Lung (tissue), 12 donors: ENCODE measurements around the gene WWC2. TPM values are rescaled to one million over a fixed set of nuclear protein-coding genes. Genes with fewer than 3 reads are reported as not detected.

Experiments used
- ATAC-seq: fragments of 200-7000 bp; cut with Tn5 transposase; one replicate; pipeline ENCODE4 v1.9.1; 2020; ENCODE audit warnings: moderate number of reproducible peaks; ENCODE audit not compliant: insufficient read depth, low FRiP score
- DNase-seq, 3 donors: peaks; one replicate each; pipeline ENCODE4 v3.0.0-alpha.2; 2013 to 2017
- H3K27ac ChIP-seq, 2 donors: one replicate each; pipeline ENCODE4 v1.5.1; 2013; ENCODE audit warnings: mild to moderate bottlenecking in 2 of 2, moderate library complexity in 2 of 2, control low read depth in 1 of 2, inconsistent platforms in 1 of 2, low read depth in 1 of 2, low read length in 1 of 2
- H3K27me3 ChIP-seq, 3 donors: one replicate each; pipeline ENCODE4 v1.5.1; 2013; ENCODE audit warnings: low read length in 2 of 3; ENCODE audit not compliant: control insufficient read depth in 3 of 3, insufficient read depth in 3 of 3
- H3K36me3 ChIP-seq, 4 donors: one replicate each; pipeline ENCODE4 v1.5.1; 2013; ENCODE audit warnings: low read length in 4 of 4, mild to moderate bottlenecking in 1 of 4, moderate library complexity in 1 of 4; ENCODE audit not compliant: control insufficient read depth in 4 of 4, insufficient read depth in 4 of 4
- H3K4me1 ChIP-seq, 5 donors: one replicate each; pipeline ENCODE4 v1.5.1; 2013; ENCODE audit warnings: low read length in 5 of 5, mild to moderate bottlenecking in 2 of 5, moderate library complexity in 1 of 5; ENCODE audit not compliant: control insufficient read depth in 5 of 5, insufficient read depth in 5 of 5
- H3K4me3 ChIP-seq: one replicate; pipeline ENCODE4 v1.5.1; 2013; ENCODE audit warnings: mild to moderate bottlenecking, control low read depth, moderate library complexity
- H3K9ac ChIP-seq, 2 donors: one replicate each; pipeline ENCODE4 v1.5.1; 2013; ENCODE audit warnings: low read length in 2 of 2, control low read depth in 1 of 2; ENCODE audit not compliant: insufficient read depth in 1 of 2
- H3K9me3 ChIP-seq, 4 donors: one replicate each; pipeline ENCODE4 v1.5.1; 2013; ENCODE audit warnings: low read length in 3 of 4, mild to moderate bottlenecking in 1 of 4, moderate library complexity in 1 of 4; ENCODE audit not compliant: control insufficient read depth in 4 of 4, insufficient read depth in 3 of 4
- WGBS, 2 donors: extraction: QIAGEN DNeasy Blood & Tissue Kit; methylation state at CpG; one replicate each; pipeline ENCODE4 v1.1.7; 2013; 5-methylcytosine and 5-hydroxymethylcytosine counted together
- polyA plus RNA-seq, 2 donors: library from polyadenylated mRNA; stranded (reverse); fragments of 200-250 nt; gene quantifications; one replicate each; pipeline ENCODE4 v1.2.1, GENCODE V29; 2013
- total RNA-seq, 2 donors: library from RNA; depleted of rRNA in 1 of 2; stranded (reverse); fragments of >200 nt in 1 of 2; gene quantifications; one replicate each; pipeline ENCODE4 v1.2.1, GENCODE V29; 2014 to 2021
- TF ChIP-seq, protein P1 (sequence below): IDR thresholded peaks from 2 replicates; pipeline ENCODE4 v1.5.1; 2012; ENCODE audit warnings: mild to moderate bottlenecking; ENCODE audit errors: control extremely low read depth, extremely low read depth
- donor health status: control.
- donor health status: control.
- donor health status: Bipolar disorder and iron deficiency.
- donor health status: healthy.
- donor health status: DM: yes; HTN: yes; CAD: no.

The WWC2 gene
- total and polyA plus RNA-seq, 4 donors = 15.6 to 124 (median 45.2) TPM

DNA sequence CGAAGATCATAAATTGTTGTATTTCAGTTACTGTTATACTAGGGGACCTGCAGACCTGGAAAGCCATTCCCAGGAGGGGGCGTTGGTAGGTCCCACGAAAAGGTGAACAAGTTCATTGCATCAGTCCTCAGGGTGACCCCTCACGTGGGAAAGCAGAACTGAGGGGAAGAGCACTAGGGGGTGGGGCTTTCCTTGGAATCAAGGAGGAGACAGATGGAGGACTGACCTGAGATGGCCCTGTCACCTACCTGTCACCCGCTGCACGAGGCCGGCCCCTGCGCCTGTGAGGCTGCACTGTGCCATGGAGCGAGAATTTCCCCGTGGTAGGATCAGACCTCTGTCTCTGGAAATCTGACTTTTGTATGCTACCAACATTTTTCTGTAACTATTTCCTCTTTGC, 265.0 kb downstream of the WWC2 start:
- no peak for ATAC-seq
- Histone ChIP-seq H3K9me3 (peaks cover 0 to 3% (median 0%) of the 10 kb centered on the region in 4 donors), H3K27me3 (no peaks in the 10 kb centered on the region), H3K4me1 (no peaks in the 10 kb centered on the region), H3K36me3 (no peaks in the 10 kb centered on the region), H3K4me3 (no peak overlapping the region), H3K9ac (no peak overlapping the region), H3K27ac (no peak overlapping the region)
- WGBS, 2 donors = 75 to 76% methylated on average over 10 of the region's 10 CpGs
- TF ChIP-seq, protein P1, sequence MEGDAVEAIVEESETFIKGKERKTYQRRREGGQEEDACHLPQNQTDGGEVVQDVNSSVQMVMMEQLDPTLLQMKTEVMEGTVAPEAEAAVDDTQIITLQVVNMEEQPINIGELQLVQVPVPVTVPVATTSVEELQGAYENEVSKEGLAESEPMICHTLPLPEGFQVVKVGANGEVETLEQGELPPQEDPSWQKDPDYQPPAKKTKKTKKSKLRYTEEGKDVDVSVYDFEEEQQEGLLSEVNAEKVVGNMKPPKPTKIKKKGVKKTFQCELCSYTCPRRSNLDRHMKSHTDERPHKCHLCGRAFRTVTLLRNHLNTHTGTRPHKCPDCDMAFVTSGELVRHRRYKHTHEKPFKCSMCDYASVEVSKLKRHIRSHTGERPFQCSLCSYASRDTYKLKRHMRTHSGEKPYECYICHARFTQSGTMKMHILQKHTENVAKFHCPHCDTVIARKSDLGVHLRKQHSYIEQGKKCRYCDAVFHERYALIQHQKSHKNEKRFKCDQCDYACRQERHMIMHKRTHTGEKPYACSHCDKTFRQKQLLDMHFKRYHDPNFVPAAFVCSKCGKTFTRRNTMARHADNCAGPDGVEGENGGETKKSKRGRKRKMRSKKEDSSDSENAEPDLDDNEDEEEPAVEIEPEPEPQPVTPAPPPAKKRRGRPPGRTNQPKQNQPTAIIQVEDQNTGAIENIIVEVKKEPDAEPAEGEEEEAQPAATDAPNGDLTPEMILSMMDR = no peak
- DNase-seq = no peak

DNA sequence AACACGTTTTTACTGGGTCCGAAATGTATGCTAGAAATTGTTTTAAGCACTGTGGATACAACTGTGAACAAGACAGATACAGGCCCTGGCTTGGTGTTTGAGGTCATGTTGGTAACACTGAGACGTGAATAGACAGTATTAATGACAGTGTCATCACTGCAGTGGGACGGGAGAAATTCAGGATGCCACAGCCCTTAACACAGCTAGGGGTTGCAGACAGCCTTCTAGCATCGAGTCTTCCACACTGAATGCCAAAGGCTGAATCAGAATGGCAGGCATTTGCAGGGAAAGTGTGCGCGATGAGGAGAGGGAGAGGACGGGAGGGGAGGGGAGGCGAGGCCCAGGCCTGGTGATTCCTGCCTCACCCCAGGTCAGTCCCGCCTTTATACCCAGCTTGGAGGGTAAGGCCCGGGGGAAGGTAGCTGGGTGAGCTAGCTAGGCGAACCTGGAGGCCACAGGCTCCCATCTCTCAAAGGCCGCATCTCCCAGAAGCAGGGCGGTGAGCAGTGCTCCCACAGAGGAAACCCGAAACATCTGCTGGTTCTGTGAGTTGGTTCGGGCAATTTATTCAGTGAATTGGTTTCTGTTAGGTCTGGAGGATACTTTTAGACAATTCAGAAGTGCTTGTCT, 267.3 kb downstream of the WWC2 start:
- Histone ChIP-seq H3K9ac (no peak overlapping the region), H3K4me1 (no peaks in the 10 kb centered on the region), H3K27me3 (no peaks in the 10 kb centered on the region), H3K4me3 (no peak overlapping the region), H3K27ac (no peak overlapping the region), H3K9me3 (peaks cover 0 to 3% (median 0%) of the 10 kb centered on the region in 4 donors), H3K36me3 (no peaks in the 10 kb centered on the region)
- no peak for DNase-seq
- WGBS, 2 donors = 91 to 95% methylated on average over 16 of the region's 16 CpGs
- TF ChIP-seq, protein P1 = no peak
- ATAC-seq = no peak

DNA sequence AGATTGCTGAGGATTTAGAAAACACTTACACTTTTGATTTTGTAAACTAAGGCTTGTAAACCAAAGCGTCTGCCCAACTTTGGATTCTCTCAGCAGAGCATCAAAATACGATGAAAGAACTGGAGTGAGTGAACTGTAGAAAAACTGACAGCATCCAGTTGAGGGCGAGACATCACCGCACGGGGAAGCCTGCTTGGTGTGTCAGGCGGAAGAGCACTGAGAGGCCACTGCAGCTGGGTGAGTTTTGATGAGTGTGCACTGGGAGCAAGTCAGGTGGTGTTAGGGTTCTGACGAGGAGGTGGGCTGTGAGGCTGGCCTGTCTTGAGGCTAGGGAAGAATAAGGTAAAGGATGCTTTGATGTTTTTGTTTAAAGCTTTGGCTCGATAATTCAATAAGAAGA, 270.0 kb downstream of the WWC2 start:
- peaks cover 0 to 8% (median 1%) of the 10 kb centered on the region in 4 donors for H3K9me3 ChIP-seq
- no peak overlapping the region for H3K9ac ChIP-seq
- ATAC-seq = no peak
- DNase-seq = no peak
- TF ChIP-seq, protein P1 = no peak
- no peaks in the 10 kb centered on the region for H3K4me1 ChIP-seq
- no peaks in the 10 kb centered on the region for H3K36me3 ChIP-seq
- WGBS, 2 donors = 81 to 87% methylated on average over 8 of the region's 8 CpGs
- H3K4me3 ChIP-seq = no peak overlapping the region
- no peak overlapping the region for H3K27ac ChIP-seq
- H3K27me3 ChIP-seq = no peaks in the 10 kb centered on the region

Other genes with a start within 250 kb of the WWC2 start
- gene DCTD, start 181.9 kb upstream of the WWC2 start, total RNA-seq = 10 to 100 TPM; 72.5 to 80.4 TPM
- 10 to 100 TPM; 52.6 to 64.2 TPM for gene DCTD, start 181.9 kb upstream of the WWC2 start, polyA plus RNA-seq
- gene CLDN22, start 221.0 kb downstream of the WWC2 start, total RNA-seq = under 1 TPM in 1 of 2 donors, not detected in 1; 0.09 TPM
- gene CLDN22, start 221.0 kb downstream of the WWC2 start, polyA plus RNA-seq = under 1 TPM; 0.11 to 0.49 TPM
- gene CLDN24, start 223.2 kb downstream of the WWC2 start, total RNA-seq = not detected
- gene CLDN24, start 223.2 kb downstream of the WWC2 start, polyA plus RNA-seq = under 1 TPM in 1 of 2 donors, not detected in 1; 0.08 TPM